ENCODE data around the gene S100A6. TPM values are rescaled to one million over a fixed set of nuclear protein-coding genes. Genes with fewer than 3 reads are reported as not detected.

The S100A6 gene
- total RNA-seq, 1 experiment from 2014 or later, result 2,572 TPM

- ChIA-PET CTCF (interaction anchor here (1.1 kb wide), 1 partner anchor 25 kb away, joined by 4 read pairs; no protein-coding TSS in a partner anchor), POLR2A (ENCODE audit: unreplicated experiment) (no interaction called here)
- no TSS peak for BruUV-seq (replicated peaks)
- no peaks in the 10 kb centered on the region for H3K27me3 ChIP-seq (ENCODE audit: low read length)
- H3F3A ChIP-seq (ENCODE audit: low read length, unreplicated experiment), result peaks cover 8% of the 10 kb centered on the region
- H3K4me2 ChIP-seq (ENCODE audit: low read length), result no peak overlapping the region
- no peak for TF ChIP-seq CTCF (conservative IDR thresholded peaks at IDR 0.05; ENCODE audit: low read depth, low read length)
- no peak for ATAC-seq
- H3K9me3 ChIP-seq (ENCODE audit: low read length), result no peaks in the 10 kb centered on the region
- no peaks in the 10 kb centered on the region for H3K9me2 ChIP-seq (replicated peaks; ENCODE audit: low read length)
- no peak overlapping the region for H3K27ac ChIP-seq (ENCODE audit: low read length)
- intact Hi-C loops (cut with micrococcal nuclease), result loop anchor here (5.0 kb wide), 1 partner anchor 238 kb away; no protein-coding TSS in a partner anchor
- H3K36me3 ChIP-seq (ENCODE audit: low read depth, low read length), result no peaks in the 10 kb centered on the region
- H3K79me2 ChIP-seq (ENCODE audit: low read length), result no peaks in the 10 kb centered on the region
- H4K20me1 ChIP-seq (ENCODE audit: low read length), result no peaks in the 10 kb centered on the region
- DNase-seq, result peak; percentile 46
- peaks cover 62% of the 10 kb centered on the region for H3K4me1 ChIP-seq (ENCODE audit: insufficient read depth, low read length)
- H2AFZ ChIP-seq (ENCODE audit: low read length), result no peak overlapping the region
- H3K4me3 ChIP-seq (ENCODE audit: low read length), result no peak overlapping the region
- no peak overlapping the region for H3K9ac ChIP-seq (ENCODE audit: low read length)
Measured at GRCh38 chr1:153509036-153509435, 26.8 kb downstream of the S100A6 start.

GRCh38 chr1:153507926-153508583, 27.7 kb downstream of the S100A6 start:
- H3K36me3 ChIP-seq (ENCODE audit: low read depth, low read length), result no peaks in the 10 kb centered on the region
- no peaks in the 10 kb centered on the region for H3K27me3 ChIP-seq (ENCODE audit: low read length)
- H3K9ac ChIP-seq (ENCODE audit: low read length), result peak overlapping the region; percentile 52
- peak overlapping the region; percentile 82 for H3K27ac ChIP-seq (ENCODE audit: low read length)
- H3K4me1 ChIP-seq (ENCODE audit: insufficient read depth, low read length), result peaks cover 57% of the 10 kb centered on the region
- DNase-seq, result no peak
- H2AFZ ChIP-seq (ENCODE audit: low read length), result peak overlapping the region; percentile 2; the same call in 1 of the 2 replicates
- peaks cover 8% of the 10 kb centered on the region for H3F3A ChIP-seq (ENCODE audit: low read length, unreplicated experiment)
- no peaks in the 10 kb centered on the region for H3K9me2 ChIP-seq (replicated peaks; ENCODE audit: low read length)
- ATAC-seq, result peak; percentile 0; the same call in 1 of the 2 replicates
- POLR2A ChIA-PET (ENCODE audit: unreplicated experiment), result interaction anchor here (0.6 kb wide), 1 partner anchor 100 kb away, joined by 3 read pairs; no protein-coding TSS in a partner anchor
- H3K9me3 ChIP-seq (ENCODE audit: low read length), result no peaks in the 10 kb centered on the region
- H3K4me3 ChIP-seq (ENCODE audit: low read length), result no peak overlapping the region
- intact Hi-C loops (cut with micrococcal nuclease), result loop anchor here (5.0 kb wide), 1 partner anchor 239 kb away; no protein-coding TSS in a partner anchor
- no peaks in the 10 kb centered on the region for H3K79me2 ChIP-seq (ENCODE audit: low read length)
- CTCF ChIA-PET, result interaction anchor here (0.7 to 1.1 kb wide), 2 partner anchors 26 to 52 kb away, joined by 3 to 4 read pairs; no protein-coding TSS in a partner anchor
- H4K20me1 ChIP-seq (ENCODE audit: low read length), result no peaks in the 10 kb centered on the region
- H3K4me2 ChIP-seq (ENCODE audit: low read length), result peak overlapping the region; percentile 60
- no TSS peak for BruUV-seq (replicated peaks)
- TF ChIP-seq CTCF (conservative IDR thresholded peaks at IDR 0.05; ENCODE audit: low read depth, low read length), result no peak
- TF ChIP-seq EZH2 (IDR thresholded peaks at IDR 0.05; ENCODE audit: low read length, unreplicated experiment), result no peak
- TF ChIP-seq EZH2phosphoT487 (IDR thresholded peaks at IDR 0.05; ENCODE audit: borderline replicate concordance, low read length), result no peak
